NOMO-1 treated with dmso at 0.1 percent for 144 hours (cell line): ENCODE measurements around the gene MVB12A.

Experiments
- DNase-seq: peaks from one replicate; lab custom pipeline; 2025; ENCODE audit not compliant: unreplicated experiment; lab: John Stamatoyannopoulos, UW

Gene MVB12A

DNA sequence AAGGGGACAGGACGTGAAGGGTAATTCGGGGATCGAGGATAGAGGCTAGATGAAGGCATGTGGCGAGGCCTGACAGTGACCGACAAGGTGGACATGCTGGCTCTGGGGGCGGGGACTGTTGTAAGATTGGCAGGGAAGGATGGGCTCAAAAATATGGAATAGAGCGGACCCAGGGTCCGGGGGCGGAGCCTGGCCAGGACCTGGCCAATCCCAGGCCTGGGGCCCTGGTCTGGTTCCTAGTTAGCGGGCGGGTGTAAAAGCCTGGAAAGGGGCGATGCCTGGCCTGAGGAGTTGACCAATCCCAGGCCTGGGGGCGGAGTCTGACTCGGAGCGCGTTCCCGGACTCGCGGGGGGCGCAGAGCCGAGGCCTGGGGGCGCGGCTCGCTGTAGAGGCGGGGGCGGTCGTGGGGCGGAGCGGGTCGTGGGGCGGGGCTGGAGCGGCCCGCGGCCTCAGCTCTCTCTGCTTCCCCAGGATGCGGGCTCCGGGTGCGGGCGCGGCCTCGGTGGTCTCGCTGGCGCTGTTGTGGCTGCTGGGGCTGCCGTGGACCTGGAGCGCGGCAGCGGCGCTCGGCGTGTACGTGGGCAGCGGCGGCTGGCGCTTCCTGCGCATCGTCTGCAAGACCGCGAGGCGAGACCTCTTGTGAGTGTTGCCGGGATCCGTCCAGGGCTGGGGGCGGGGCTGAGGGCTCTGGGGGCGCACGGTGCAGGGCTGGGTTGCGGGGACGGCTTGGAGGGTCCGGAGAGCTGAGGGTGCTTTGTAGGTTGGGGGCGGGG, 50.4 kb downstream of the MVB12A start, which contains the start of gene SLC27A1:
SLC27A1 (plus strand) TSS at position 457 of the 774 bp plus-strand sequence; CDS start at position 474, 17 bp downstream.
- peak; percentile 97 for DNase-seq

GRCh38 chr19:17471410-17472125, 51.7 kb downstream of the MVB12A start:
- DNase-seq, result no peak

- DNase-seq, result peak; percentile 76
Measured at GRCh38 chr19:17473041-17473440, 53.2 kb downstream of the MVB12A start.
